ENCODE data around the gene EHD3.

- no peak for TF ChIP-seq CTCF (conservative IDR thresholded peaks at IDR 0.05)
- TF ChIP-seq EZH2 (IDR thresholded peaks at IDR 0.05; ENCODE audit: low read depth) = no peak
Observed at GRCh38 chr2:31204783-31205182, 29.2 kb upstream of the EHD3 start.
